ENCODE data around the gene KIRREL3.

DNA sequence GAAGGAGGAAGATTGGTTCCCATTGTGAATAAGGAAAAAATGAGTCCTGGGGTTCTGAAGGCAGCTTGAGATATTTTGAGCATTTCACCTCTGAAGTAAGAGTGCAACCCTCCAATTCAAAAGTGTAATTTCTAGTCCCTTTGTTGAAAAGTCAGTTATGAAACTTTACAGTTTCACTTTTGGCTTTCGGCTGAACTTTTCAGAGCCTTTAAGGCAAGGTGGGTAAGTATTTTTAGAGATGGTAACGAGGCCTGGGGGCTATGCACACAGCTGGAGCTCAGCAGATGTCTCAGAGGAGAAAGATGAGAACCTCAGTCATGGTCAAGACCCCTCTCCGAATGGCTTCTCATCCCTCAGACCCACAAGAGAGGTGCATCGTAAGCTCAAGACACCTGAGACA lies 267.6 kb downstream of the KIRREL3 start:
- TF ChIP-seq, protein P1, sequence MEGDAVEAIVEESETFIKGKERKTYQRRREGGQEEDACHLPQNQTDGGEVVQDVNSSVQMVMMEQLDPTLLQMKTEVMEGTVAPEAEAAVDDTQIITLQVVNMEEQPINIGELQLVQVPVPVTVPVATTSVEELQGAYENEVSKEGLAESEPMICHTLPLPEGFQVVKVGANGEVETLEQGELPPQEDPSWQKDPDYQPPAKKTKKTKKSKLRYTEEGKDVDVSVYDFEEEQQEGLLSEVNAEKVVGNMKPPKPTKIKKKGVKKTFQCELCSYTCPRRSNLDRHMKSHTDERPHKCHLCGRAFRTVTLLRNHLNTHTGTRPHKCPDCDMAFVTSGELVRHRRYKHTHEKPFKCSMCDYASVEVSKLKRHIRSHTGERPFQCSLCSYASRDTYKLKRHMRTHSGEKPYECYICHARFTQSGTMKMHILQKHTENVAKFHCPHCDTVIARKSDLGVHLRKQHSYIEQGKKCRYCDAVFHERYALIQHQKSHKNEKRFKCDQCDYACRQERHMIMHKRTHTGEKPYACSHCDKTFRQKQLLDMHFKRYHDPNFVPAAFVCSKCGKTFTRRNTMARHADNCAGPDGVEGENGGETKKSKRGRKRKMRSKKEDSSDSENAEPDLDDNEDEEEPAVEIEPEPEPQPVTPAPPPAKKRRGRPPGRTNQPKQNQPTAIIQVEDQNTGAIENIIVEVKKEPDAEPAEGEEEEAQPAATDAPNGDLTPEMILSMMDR (IDR thresholded peaks at IDR 0.05): no peak
- no peak for TF ChIP-seq POLR2A (IDR thresholded peaks at IDR 0.05)

All from prostate gland (tissue), 2 donors.